22Rv1 (cell line): ENCODE measurements around the gene FIGLA.

Source experiments
- ZFX ChIP-seq: fragments of 450-650 bp; IDR thresholded peaks from 2 replicates; pipeline ENCODE4 v1.6.1; 2017; ENCODE audit warnings: antibody characterized with exemption, borderline replicate concordance
- TF ChIP-seq, protein P1 (sequence below): fragments of 450-650 bp; IDR thresholded peaks from 2 replicates; pipeline ENCODE4 v1.5.1; 2017; ENCODE audit warnings: mild to moderate bottlenecking

DNA sequence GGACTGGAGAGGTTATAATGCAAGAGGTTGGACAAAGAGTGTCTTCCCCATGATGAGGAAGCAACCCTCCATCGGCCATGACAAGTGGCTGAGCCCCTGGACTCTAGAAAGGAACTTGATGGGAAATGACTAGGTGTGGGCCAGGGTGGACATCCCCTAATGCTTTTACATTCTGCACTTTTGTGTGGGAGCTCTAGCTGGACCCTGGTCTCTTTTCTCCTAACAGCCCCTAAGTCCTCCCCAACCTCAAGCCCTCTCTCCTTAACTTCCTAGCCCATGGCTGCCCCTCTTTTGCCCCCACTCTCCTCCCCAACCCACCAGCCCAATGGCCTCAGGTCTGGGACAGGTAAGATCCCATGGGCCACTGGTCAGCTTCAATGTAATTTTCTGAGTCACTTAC, 42.8 kb upstream of the FIGLA start:
- TF ChIP-seq, protein P1, sequence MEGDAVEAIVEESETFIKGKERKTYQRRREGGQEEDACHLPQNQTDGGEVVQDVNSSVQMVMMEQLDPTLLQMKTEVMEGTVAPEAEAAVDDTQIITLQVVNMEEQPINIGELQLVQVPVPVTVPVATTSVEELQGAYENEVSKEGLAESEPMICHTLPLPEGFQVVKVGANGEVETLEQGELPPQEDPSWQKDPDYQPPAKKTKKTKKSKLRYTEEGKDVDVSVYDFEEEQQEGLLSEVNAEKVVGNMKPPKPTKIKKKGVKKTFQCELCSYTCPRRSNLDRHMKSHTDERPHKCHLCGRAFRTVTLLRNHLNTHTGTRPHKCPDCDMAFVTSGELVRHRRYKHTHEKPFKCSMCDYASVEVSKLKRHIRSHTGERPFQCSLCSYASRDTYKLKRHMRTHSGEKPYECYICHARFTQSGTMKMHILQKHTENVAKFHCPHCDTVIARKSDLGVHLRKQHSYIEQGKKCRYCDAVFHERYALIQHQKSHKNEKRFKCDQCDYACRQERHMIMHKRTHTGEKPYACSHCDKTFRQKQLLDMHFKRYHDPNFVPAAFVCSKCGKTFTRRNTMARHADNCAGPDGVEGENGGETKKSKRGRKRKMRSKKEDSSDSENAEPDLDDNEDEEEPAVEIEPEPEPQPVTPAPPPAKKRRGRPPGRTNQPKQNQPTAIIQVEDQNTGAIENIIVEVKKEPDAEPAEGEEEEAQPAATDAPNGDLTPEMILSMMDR: no peak
- no peak for TF ChIP-seq ZFX
